Spleen (tissue), 11 donors: ENCODE measurements around the gene STK17A. TPM values are rescaled to one million over a fixed set of nuclear protein-coding genes. Genes with fewer than 3 reads are reported as not detected.

ENCODE experiments used
- DNase-seq: peaks from one replicate; pipeline ENCODE4 v3.0.0-alpha.2; 2020
- H3K27ac ChIP-seq, 8 donors: fragments of 200-600 bp; sonication (generic) in 7 of 8; 1 replicate in 4 of 8; 2 replicates in 4 of 8; pipeline versions ENCODE4 v1.5.0 to v1.8.0; 2016 to 2021; ENCODE audit warnings: inconsistent platforms in 4 of 8, mild to moderate bottlenecking in 4 of 8, moderate library complexity in 1 of 8
- H3K27me3 ChIP-seq, 7 donors: fragments of 200-600 bp; sonication (generic) in 6 of 7; replicated peaks in 1 of 7; 1 replicate in 4 of 7; 2 replicates in 3 of 7; pipeline versions ENCODE4 v1.5.0 to v1.8.0; 2016 to 2021; ENCODE audit warnings: inconsistent platforms in 3 of 7, mild to moderate bottlenecking in 1 of 7
- H3K36me3 ChIP-seq, 6 donors: fragments of 200-600 bp; sonication (generic) in 5 of 6; 1 replicate in 4 of 6; 2 replicates in 2 of 6; pipeline versions ENCODE4 v1.5.0 to v1.8.0; 2016 to 2021; ENCODE audit warnings: inconsistent platforms in 2 of 6
- H3K4me1 ChIP-seq, 6 donors: fragments of 200-600 bp; sonication (generic) in 5 of 6; 1 replicate in 3 of 6; 2 replicates in 3 of 6; pipeline versions ENCODE4 v1.5.0 to v1.8.0; 2016 to 2021; ENCODE audit warnings: inconsistent platforms in 3 of 6
- H3K4me3 ChIP-seq, 8 donors: fragments of 200-600 bp; sonication (generic) in 7 of 8; 1 replicate in 4 of 8; 2 replicates in 4 of 8; pipeline versions ENCODE4 v1.5.0 to v1.8.0; 2016 to 2021; ENCODE audit warnings: inconsistent platforms in 4 of 8, mild to moderate bottlenecking in 4 of 8, moderate library complexity in 2 of 8
- H3K9me3 ChIP-seq, 8 donors: fragments of 200-600 bp; sonication (generic) in 7 of 8; 1 replicate in 4 of 8; 2 replicates in 4 of 8; pipeline versions ENCODE4 v1.5.0 to v1.8.0; 2016 to 2021; ENCODE audit warnings: inconsistent platforms in 4 of 8
- CTCF ChIP-seq, 11 experiments: fragments of 200-600 bp in 7 of 11; fragments of 450-650 bp in 4 of 11; sonication (generic) in 4 of 11; IDR thresholded peaks in 8 of 11; conservative IDR thresholded peaks in 3 of 11; 1 replicate in 7 of 11; 2 replicates in 4 of 11; pipeline versions ENCODE4 v1.4.0 to v1.8.0; 2016 to 2021; ENCODE audit warnings: antibody characterized with exemption in 11 of 11, inconsistent platforms in 4 of 11, mild to moderate bottlenecking in 1 of 11
- POLR2A ChIP-seq, 3 donors: fragments of 450-650 bp; IDR thresholded peaks; one replicate each; pipeline ENCODE4 v1.5.1; 2017; ENCODE audit warnings: antibody characterized with exemption in 3 of 3, mild to moderate bottlenecking in 1 of 3
- POLR2AphosphoS5 ChIP-seq, 3 donors: sonication (generic); formaldehyde crosslinking; IDR thresholded peaks; one replicate each; pipeline ENCODE4 v1.5.1; 2017; ENCODE audit warnings: antibody characterized with exemption in 3 of 3
- WGBS, 5 donors: extraction: QIAGEN DNeasy Blood & Tissue Kit in 3 of 5; methylation state at CpG; one replicate each; pipeline versions ENCODE4 v1.1.5 to v1.1.7; 2013 to 2018; 5-methylcytosine and 5-hydroxymethylcytosine counted together
- intact Hi-C: fragments of 100-400 bp; cut with DNase I; formaldehyde crosslinking; loops from one replicate; pipeline ENCODE4 v1.15.0; 2023; ENCODE audit warnings: low total_unique reads
- polyA plus RNA-seq, 3 donors: library from polyadenylated mRNA; stranded (reverse); fragments of 200-250 nt; gene quantifications; one replicate each; pipeline ENCODE4 v1.2.1, GENCODE V29; 2013
- total RNA-seq, 7 donors: library from RNA; depleted of rRNA in 3 of 7; stranded (reverse); fragments of >200 nt in 3 of 7; fragmentation: NEBNext Ultra II Directional in 4 of 7; extraction: Animal tissue kit (Norgen Biotek cat#: 25700) in 4 of 7; gene quantifications; one replicate each; pipeline versions ENCODE4 v1.1.0 to v1.2.1, GENCODE V29; 2016 to 2021
- donor health status: healthy with polysubstance abuse.
- donor health status: DM: no; HTN: no; CAD: no; lungs with moderate emphysema.
- donor health status: DM: no; HTN: no; CAD: no.
- donor health status: Bipolar disorder and iron deficiency.
- donor health status: healthy.
- donor health status: DM: no; HTN: no; CAD: no.
- donor health status: DM: yes; HTN: yes; CAD: no.

STK17A gene
- total and polyA plus RNA-seq, 10 donors, result 33.4 to 70.1 (median 53.4) TPM

- no peaks in the 10 kb centered on the region for H3K36me3 ChIP-seq
- H3K9me3 ChIP-seq, result no peaks in the 10 kb centered on the region
- peaks cover 0 to 7% (median 0%) of the 10 kb centered on the region in 7 donors for H3K27me3 ChIP-seq
- no peaks in the 10 kb centered on the region for H3K4me1 ChIP-seq
- intact Hi-C loops, result no loop called here
- WGBS, 5 donors, result 84 to 94% (median 89%) methylated on average over 3 of the region's 3 CpGs
- no peak overlapping the region for H3K4me3 ChIP-seq
- no peak for TF ChIP-seq POLR2A (IDR thresholded peaks at IDR 0.05)
- TF ChIP-seq POLR2AphosphoS5 (IDR thresholded peaks at IDR 0.05), result no peak
- TF ChIP-seq CTCF (IDR thresholded peaks at IDR 0.05 in 8 of 11, conservative IDR thresholded peaks at IDR 0.05 in 3 of 11), result no peak
- DNase-seq, result no peak
- H3K27ac ChIP-seq, result no peak overlapping the region
Measured at GRCh38 chr7:43540471-43540870, 42.4 kb upstream of the STK17A start.

- no peaks in the 10 kb centered on the region for H3K4me1 ChIP-seq
- WGBS, 5 donors, result 83 to 94% (median 92%) methylated on average over 5 of the region's 5 CpGs
- intact Hi-C loops, result no loop called here
- DNase-seq, result no peak
- H3K27me3 ChIP-seq, result peaks cover 0 to 7% (median 0%) of the 10 kb centered on the region in 7 donors
- H3K9me3 ChIP-seq, result peaks cover 0 to 11% (median 7%) of the 10 kb centered on the region in 8 donors
- no peaks in the 10 kb centered on the region for H3K36me3 ChIP-seq
- no peak overlapping the region for H3K4me3 ChIP-seq
- H3K27ac ChIP-seq, result no peak overlapping the region
- TF ChIP-seq CTCF (IDR thresholded peaks at IDR 0.05 in 8 of 11, conservative IDR thresholded peaks at IDR 0.05 in 3 of 11) (no peak), POLR2A (IDR thresholded peaks at IDR 0.05) (no peak)
Measured at GRCh38 chr7:43542716-43543115, 40.2 kb upstream of the STK17A start.

GRCh38 chr7:43546231-43546630, 36.7 kb upstream of the STK17A start:
- intact Hi-C loops, result no loop called here
- peaks cover 0 to 11% (median 7%) of the 10 kb centered on the region in 8 donors for H3K9me3 ChIP-seq
- H3K27ac ChIP-seq, result no peak overlapping the region
- DNase-seq, result no peak
- H3K4me1 ChIP-seq, result no peaks in the 10 kb centered on the region
- H3K4me3 ChIP-seq, result no peak overlapping the region
- H3K27me3 ChIP-seq, result peaks cover 0 to 7% (median 0%) of the 10 kb centered on the region in 7 donors
- TF ChIP-seq POLR2AphosphoS5 (IDR thresholded peaks at IDR 0.05), result no peak
- TF ChIP-seq CTCF (IDR thresholded peaks at IDR 0.05 in 8 of 11, conservative IDR thresholded peaks at IDR 0.05 in 3 of 11), result no peak
- TF ChIP-seq POLR2A (IDR thresholded peaks at IDR 0.05), result no peak
- no peaks in the 10 kb centered on the region for H3K36me3 ChIP-seq

- Histone ChIP-seq H3K4me3 (no peak overlapping the region), H3K27me3 (peaks cover 0 to 4% (median 0%) of the 10 kb centered on the region in 7 donors), H3K36me3 (no peaks in the 10 kb centered on the region), H3K9me3 (peaks cover 0 to 11% (median 7%) of the 10 kb centered on the region in 8 donors), H3K4me1 (no peaks in the 10 kb centered on the region), H3K27ac (no peak overlapping the region)
- 93 to 97% (median 94%) methylated on average over 16 of the region's 16 CpGs for WGBS, 5 donors
- no peak for DNase-seq
- intact Hi-C loops, result no loop called here
- TF ChIP-seq POLR2A (IDR thresholded peaks at IDR 0.05) (no peak), POLR2AphosphoS5 (IDR thresholded peaks at IDR 0.05) (no peak), CTCF (IDR thresholded peaks at IDR 0.05 in 8 of 11, conservative IDR thresholded peaks at IDR 0.05 in 3 of 11) (no peak)
Measured at GRCh38 chr7:43550427-43550826, 32.5 kb upstream of the STK17A start.
